Prostate gland (tissue), 2 donors: Measurements from ENCODE around the gene SUSD2.

Experiments
- CTCF ChIP-seq, 4 experiments: fragments of 200-600 bp in 2 of 4; fragments of 450-650 bp in 2 of 4; sonication (generic) in 2 of 4; IDR thresholded peaks; 1 replicate in 3 of 4; 2 replicates in 1 of 4; pipeline ENCODE4 v1.5.1; 2016 to 2019; ENCODE audit warnings: antibody characterized with exemption in 4 of 4, mild to moderate bottlenecking in 2 of 4, moderate library complexity in 2 of 4
- POLR2A ChIP-seq: fragments of 450-650 bp; IDR thresholded peaks from one replicate; pipeline ENCODE4 v1.6.1; 2016; ENCODE audit warnings: antibody characterized with exemption, mild to moderate bottlenecking
- POLR2AphosphoS5 ChIP-seq: sonication (generic); formaldehyde crosslinking; IDR thresholded peaks from one replicate; pipeline ENCODE4 v1.6.1; 2017; ENCODE audit warnings: antibody characterized with exemption

- TF ChIP-seq CTCF (IDR thresholded peaks at IDR 0.05) (no peak), POLR2AphosphoS5 (no peak), POLR2A (no peak)
Observed at GRCh38 chr22:24186892-24187670, 5.8 kb downstream of the SUSD2 start.
